NB4 (cell line): ENCODE data around the gene CC2D1A.

ENCODE experiments used
- MYC ChIP-seq: IDR thresholded peaks from 2 replicates; pipeline ENCODE4 v1.6.1; 2011; ENCODE audit warnings: low read depth, low read length
- POLR2A ChIP-seq: IDR thresholded peaks from 2 replicates; pipeline ENCODE4 v1.6.1; 2011; ENCODE audit warnings: mild to moderate bottlenecking; ENCODE audit not compliant: insufficient read length; ENCODE audit errors: extremely low read depth
- TF ChIP-seq, protein P1 (sequence below): IDR thresholded peaks from one replicate; pipeline ENCODE4 v1.5.1; 2012; ENCODE audit warnings: low read depth, low read length
- TF ChIP-seq, protein P2 (sequence below): IDR thresholded peaks from 2 replicates; pipeline ENCODE4 v1.6.1; 2011; ENCODE audit warnings: low read depth, low read length

DNA sequence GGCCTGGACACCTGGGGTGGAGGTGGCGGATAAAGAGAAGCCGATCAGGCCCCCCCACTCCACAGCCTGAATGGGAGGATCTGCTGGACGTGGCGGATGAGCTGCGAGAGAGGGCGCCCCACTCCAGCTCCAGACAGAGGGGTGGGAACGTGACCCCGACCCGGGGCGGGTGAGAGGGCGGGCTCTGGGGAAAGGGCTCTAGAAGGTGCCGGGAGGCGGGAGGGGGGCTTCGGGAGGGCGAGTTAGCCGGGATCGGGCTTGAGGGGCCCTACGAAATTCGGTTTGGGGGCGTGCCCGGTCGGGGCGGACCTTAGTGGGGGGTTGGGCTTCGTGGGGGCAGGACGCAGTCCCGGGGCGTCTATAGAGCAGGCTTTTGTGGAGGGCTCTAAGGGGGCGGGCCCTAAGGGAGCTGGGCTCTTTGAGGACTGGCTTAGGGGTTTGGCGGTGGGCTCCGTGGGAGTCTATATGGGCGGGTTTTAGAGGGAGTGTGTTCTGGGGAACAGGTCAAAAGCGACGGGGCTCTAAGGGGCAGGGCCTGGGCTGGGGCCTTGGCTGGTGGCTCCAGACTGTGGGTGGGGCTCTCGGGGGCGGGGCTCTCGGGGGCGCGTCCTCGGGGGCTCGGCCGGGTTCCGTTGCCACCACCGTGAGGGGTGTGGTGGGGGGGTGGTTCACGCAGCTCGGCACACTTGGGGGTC, 33.2 kb upstream of the CC2D1A start:
- TF ChIP-seq POLR2A = no peak
- TF ChIP-seq, protein P1, sequence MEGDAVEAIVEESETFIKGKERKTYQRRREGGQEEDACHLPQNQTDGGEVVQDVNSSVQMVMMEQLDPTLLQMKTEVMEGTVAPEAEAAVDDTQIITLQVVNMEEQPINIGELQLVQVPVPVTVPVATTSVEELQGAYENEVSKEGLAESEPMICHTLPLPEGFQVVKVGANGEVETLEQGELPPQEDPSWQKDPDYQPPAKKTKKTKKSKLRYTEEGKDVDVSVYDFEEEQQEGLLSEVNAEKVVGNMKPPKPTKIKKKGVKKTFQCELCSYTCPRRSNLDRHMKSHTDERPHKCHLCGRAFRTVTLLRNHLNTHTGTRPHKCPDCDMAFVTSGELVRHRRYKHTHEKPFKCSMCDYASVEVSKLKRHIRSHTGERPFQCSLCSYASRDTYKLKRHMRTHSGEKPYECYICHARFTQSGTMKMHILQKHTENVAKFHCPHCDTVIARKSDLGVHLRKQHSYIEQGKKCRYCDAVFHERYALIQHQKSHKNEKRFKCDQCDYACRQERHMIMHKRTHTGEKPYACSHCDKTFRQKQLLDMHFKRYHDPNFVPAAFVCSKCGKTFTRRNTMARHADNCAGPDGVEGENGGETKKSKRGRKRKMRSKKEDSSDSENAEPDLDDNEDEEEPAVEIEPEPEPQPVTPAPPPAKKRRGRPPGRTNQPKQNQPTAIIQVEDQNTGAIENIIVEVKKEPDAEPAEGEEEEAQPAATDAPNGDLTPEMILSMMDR = no peak
- TF ChIP-seq MYC = no peak
- TF ChIP-seq, protein P2, sequence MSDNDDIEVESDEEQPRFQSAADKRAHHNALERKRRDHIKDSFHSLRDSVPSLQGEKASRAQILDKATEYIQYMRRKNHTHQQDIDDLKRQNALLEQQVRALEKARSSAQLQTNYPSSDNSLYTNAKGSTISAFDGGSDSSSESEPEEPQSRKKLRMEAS = no peak
